Esophagus squamous epithelium (tissue), 5 donors: ENCODE measurements around the gene TOM1L1. TPM values are rescaled to one million over a fixed set of nuclear protein-coding genes. Genes with fewer than 3 reads are reported as not detected.

ENCODE experiments used
- DNase-seq: peaks from one replicate; lab custom pipeline; 2025; lab: John Stamatoyannopoulos, UW
- H3K27ac ChIP-seq, 4 donors: fragments of 200-600 bp; sonication (generic); one replicate each; pipeline ENCODE4 v1.5.1; 2016 to 2019; ENCODE audit warnings: mild to moderate bottlenecking in 1 of 4
- H3K27me3 ChIP-seq, 4 donors: fragments of 200-600 bp; sonication (generic); 1 replicate in 3 of 4; 2 replicates in 1 of 4; pipeline versions ENCODE4 v1.5.1 to v1.6.0; 2017 to 2021; ENCODE audit warnings: antibody characterized with exemption in 1 of 4
- H3K36me3 ChIP-seq, 3 donors: fragments of 200-600 bp; sonication (generic); one replicate each; pipeline ENCODE4 v1.5.1; 2016 to 2019
- H3K4me1 ChIP-seq, 3 donors: fragments of 200-600 bp; sonication (generic); one replicate each; pipeline ENCODE4 v1.5.1; 2017 to 2019
- H3K4me3 ChIP-seq, 4 donors: fragments of 200-600 bp; sonication (generic); 1 replicate in 3 of 4; 2 replicates in 1 of 4; pipeline ENCODE4 v1.5.1; 2016 to 2019; ENCODE audit warnings: mild to moderate bottlenecking in 2 of 4, moderate library complexity in 1 of 4
- H3K9me3 ChIP-seq, 3 donors: fragments of 200-600 bp; sonication (generic); one replicate each; pipeline ENCODE4 v1.5.1; 2016 to 2019
- CTCF ChIP-seq, 6 experiments: fragments of 450-650 bp in 4 of 6; fragments of 200-600 bp in 2 of 6; sonication (generic) in 2 of 6; IDR thresholded peaks; one replicate each; pipeline ENCODE4 v1.5.1; 2016 to 2019; ENCODE audit warnings: antibody characterized with exemption in 6 of 6, mild to moderate bottlenecking in 4 of 6, moderate library complexity in 4 of 6
- POLR2A ChIP-seq, 4 donors: fragments of 450-650 bp; IDR thresholded peaks; one replicate each; pipeline ENCODE4 v1.6.1; 2017; ENCODE audit warnings: antibody characterized with exemption in 4 of 4, mild to moderate bottlenecking in 4 of 4, moderate library complexity in 3 of 4
- WGBS, 2 donors: methylation state at CpG; one replicate each; pipeline ENCODE4 v1.1.5; 2018; 5-methylcytosine and 5-hydroxymethylcytosine counted together
- intact Hi-C: fragments of 100-400 bp; cut with DNase I; formaldehyde crosslinking; loops from one replicate; pipeline ENCODE4 v1.15.0; 2022
- total RNA-seq, 4 donors: library from RNA; depleted of rRNA; stranded (reverse); fragments of >200 nt; gene quantifications; one replicate each; pipeline ENCODE4 v1.1.0, GENCODE V29; 2016
- donor health status: DM: yes; HTN: yes; CAD: no.

Gene TOM1L1
- total RNA-seq, 4 donors from 2014 or later, result 31.6 to 42.5 (median 40.0) TPM

- 31 to 60% methylated on average over 2 to 3 of the region's 3 CpGs for WGBS, 2 donors
- H3K4me1 ChIP-seq, result peaks cover 0 to 15% (median 3%) of the 10 kb centered on the region in 3 donors
- peaks cover 0 to 26% (median 0%) of the 10 kb centered on the region in 4 donors for H3K27me3 ChIP-seq
- TF ChIP-seq POLR2A (IDR thresholded peaks at IDR 0.05) (no peak), CTCF (IDR thresholded peaks at IDR 0.05) (no peak)
- no peaks in the 10 kb centered on the region for H3K36me3 ChIP-seq
- H3K4me3 ChIP-seq, result no peak overlapping the region
- H3K9me3 ChIP-seq, result no peaks in the 10 kb centered on the region
- DNase-seq, result no peak
- no peak overlapping the region for H3K27ac ChIP-seq
- intact Hi-C loops, result no loop called here
Observed at GRCh38 chr17:54898576-54898975, 2.1 kb upstream of the TOM1L1 start.

- TF ChIP-seq CTCF (IDR thresholded peaks at IDR 0.05) (no peak), POLR2A (IDR thresholded peaks at IDR 0.05) (no peak)
- H3K4me1 ChIP-seq, result peaks cover 0 to 16% (median 3%) of the 10 kb centered on the region in 3 donors
- intact Hi-C loops, result no loop called here
- H3K27ac ChIP-seq, result no peak overlapping the region
- peaks cover 0 to 26% (median 0%) of the 10 kb centered on the region in 4 donors for H3K27me3 ChIP-seq
- WGBS, 2 donors, result 60 to 65% methylated on average over 3 of the region's 3 CpGs
- H3K36me3 ChIP-seq, result no peaks in the 10 kb centered on the region
- no peak for DNase-seq
- H3K4me3 ChIP-seq, result no peak overlapping the region
- H3K9me3 ChIP-seq, result no peaks in the 10 kb centered on the region
Observed at GRCh38 chr17:54899201-54899600, 1.5 kb upstream of the TOM1L1 start.

GRCh38 chr17:54899721-54900456, 763 bp upstream of the TOM1L1 start:
- TF ChIP-seq CTCF (IDR thresholded peaks at IDR 0.05) (no peak), POLR2A (IDR thresholded peaks at IDR 0.05) (no peak)
- peaks cover 0 to 26% (median 0%) of the 10 kb centered on the region in 4 donors for H3K27me3 ChIP-seq
- WGBS, 2 donors, result 11 to 17% methylated on average over 17 of the region's 18 CpGs
- DNase-seq, result no peak
- intact Hi-C loops, result no loop called here
- H3K36me3 ChIP-seq, result no peaks in the 10 kb centered on the region
- H3K9me3 ChIP-seq, result no peaks in the 10 kb centered on the region
- peaks cover 0 to 16% (median 3%) of the 10 kb centered on the region in 3 donors for H3K4me1 ChIP-seq
- H3K27ac ChIP-seq, result peak overlapping the region in 1 of 4 donors; percentile 85
- peak overlapping the region; percentile 50 to 72 (median 60) for H3K4me3 ChIP-seq

- peak overlapping the region; percentile 50 to 72 (median 60) for H3K4me3 ChIP-seq
- WGBS, 2 donors, result 19 to 39% methylated on average over 8 to 9 of the region's 9 CpGs
- H3K36me3 ChIP-seq, result no peaks in the 10 kb centered on the region
- no peaks in the 10 kb centered on the region for H3K9me3 ChIP-seq
- H3K27ac ChIP-seq, result peak overlapping the region; percentile 72 to 85 (median 75)
- DNase-seq, result no peak
- H3K4me1 ChIP-seq, result peaks cover 0 to 16% (median 3%) of the 10 kb centered on the region in 3 donors
- TF ChIP-seq CTCF (IDR thresholded peaks at IDR 0.05), result no peak
- TF ChIP-seq POLR2A (IDR thresholded peaks at IDR 0.05), result no peak
- peaks cover 0 to 26% (median 0%) of the 10 kb centered on the region in 4 donors for H3K27me3 ChIP-seq
- intact Hi-C loops, result no loop called here
Observed at GRCh38 chr17:54901230-54901822, 674 bp downstream of the TOM1L1 start.

DNA sequence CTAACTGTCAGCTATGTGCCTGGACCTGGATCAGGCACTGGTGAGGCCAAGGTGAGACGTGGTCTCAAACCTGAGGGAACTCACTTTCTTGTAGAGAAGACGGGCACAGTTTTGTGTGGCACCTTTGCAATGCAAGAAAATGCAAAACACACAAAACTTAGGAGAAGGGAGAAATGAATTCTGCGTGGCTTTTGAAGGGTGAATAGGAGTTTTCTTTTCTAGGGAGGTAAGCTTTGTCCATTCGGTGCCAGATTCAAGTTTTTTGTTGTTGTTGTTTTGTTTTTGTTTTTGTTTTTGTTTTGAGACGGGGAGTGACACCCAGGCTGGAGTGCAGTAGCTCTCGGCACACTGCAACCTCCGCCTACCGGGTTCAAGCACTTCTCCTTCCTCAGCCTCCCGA, 1.4 kb downstream of the TOM1L1 start:
- peaks cover 0 to 26% (median 0%) of the 10 kb centered on the region in 4 donors for H3K27me3 ChIP-seq
- 78 to 90% methylated on average over 9 of the region's 9 CpGs for WGBS, 2 donors
- H3K36me3 ChIP-seq, result peaks cover 0 to 5% (median 0%) of the 10 kb centered on the region in 3 donors
- DNase-seq, result no peak
- peak overlapping the region in 1 of 4 donors; percentile 72 for H3K4me3 ChIP-seq
- peak overlapping the region in 3 of 4 donors; percentile 39 to 85 (median 77) for H3K27ac ChIP-seq
- H3K9me3 ChIP-seq, result no peaks in the 10 kb centered on the region
- peaks cover 0 to 16% (median 3%) of the 10 kb centered on the region in 3 donors for H3K4me1 ChIP-seq
- intact Hi-C loops, result no loop called here
- TF ChIP-seq CTCF (IDR thresholded peaks at IDR 0.05) (no peak), POLR2A (IDR thresholded peaks at IDR 0.05) (no peak)
